CD4-positive, CD25-positive, alpha-beta regulatory T cell (primary cell): ENCODE measurements around the gene EML5. TPM values are rescaled to one million over a fixed set of nuclear protein-coding genes. Genes with fewer than 3 reads are reported as not detected.

Experiments
- ATAC-seq, 2 donors: fragments of 150-1000 bp; cut with Tn5 transposase; one replicate each; pipeline ENCODE4 v1.10.0; 2021; ENCODE audit warnings: low read depth in 2 of 2, moderate number of reproducible peaks in 2 of 2, moderate library complexity in 1 of 2
- DNase-seq, 3 donors: peaks; one replicate each; pipeline versions ENCODE4 v3.0.0 to v3.0.0-alpha.2; 2012 to 2022; ENCODE audit warnings: mixed read lengths in 1 of 3
- H3K27ac ChIP-seq: one replicate; pipeline ENCODE4 v1.7.0; 2013; ENCODE audit warnings: mild to moderate bottlenecking, low read length; ENCODE audit not compliant: insufficient read depth, poor library complexity, severe bottlenecking
- H3K27me3 ChIP-seq: one replicate; pipeline ENCODE4 v1.7.0; 2013; ENCODE audit warnings: low read length; ENCODE audit not compliant: control insufficient read depth, insufficient read depth
- H3K36me3 ChIP-seq: one replicate; pipeline ENCODE4 v1.7.0; 2013; ENCODE audit warnings: mild to moderate bottlenecking, low read length, moderate library complexity; ENCODE audit not compliant: control insufficient read depth, insufficient read depth
- H3K4me1 ChIP-seq: 2 replicates; pipeline ENCODE4 v1.7.0; 2013; ENCODE audit warnings: mild to moderate bottlenecking, low read length; ENCODE audit not compliant: insufficient read depth, control insufficient read depth, poor library complexity, severe bottlenecking
- H3K4me3 ChIP-seq: one replicate; pipeline ENCODE4 v1.7.0; 2013; ENCODE audit warnings: low read depth, mild to moderate bottlenecking, low read length, moderate library complexity
- H3K9me3 ChIP-seq, 2 experiments: 1 replicate in 1 of 2; 2 replicates in 1 of 2; pipeline ENCODE4 v1.7.0; 2013; ENCODE audit warnings: low read length in 2 of 2, mild to moderate bottlenecking in 1 of 2, moderate library complexity in 1 of 2; ENCODE audit not compliant: control insufficient read depth in 2 of 2
- H3K27ac Mint-ChIP-seq, 3 donors: one replicate each; pipeline ENCODE4 v1.8.0; 2020 to 2022; ENCODE audit warnings: mild to moderate bottlenecking in 3 of 3, mixed read lengths in 3 of 3, moderate library complexity in 2 of 3
- H3K27me3 Mint-ChIP-seq: one replicate; pipeline ENCODE4 v1.8.0; 2022; ENCODE audit warnings: mild to moderate bottlenecking, mixed read lengths
- H3K36me3 Mint-ChIP-seq: one replicate; pipeline ENCODE4 v1.8.0; 2020; ENCODE audit warnings: mixed read lengths
- H3K4me1 Mint-ChIP-seq, 4 donors: one replicate each; pipeline ENCODE4 v1.8.0; 2020 to 2022; ENCODE audit warnings: mixed read lengths in 4 of 4, mild to moderate bottlenecking in 1 of 4
- H3K4me3 Mint-ChIP-seq, 4 donors: one replicate each; pipeline ENCODE4 v1.8.0; 2020 to 2022; ENCODE audit warnings: mild to moderate bottlenecking in 4 of 4, mixed read lengths in 4 of 4, moderate library complexity in 3 of 4
- H3K9me3 Mint-ChIP-seq, 7 donors: one replicate each; pipeline ENCODE4 v1.8.0; 2020 to 2022; ENCODE audit warnings: mixed read lengths in 7 of 7, mild to moderate bottlenecking in 3 of 7, moderate library complexity in 2 of 7
- polyA plus RNA-seq, 4 donors: library from polyadenylated mRNA; unstranded; fragments of 300-500 nt; fragmentation: Illumina TruSeq; gene quantifications; one replicate each; pipeline ENCODE4 v1.2.3, GENCODE V29; 2021
- total RNA-seq: library from RNA; stranded (reverse); gene quantifications from one replicate; pipeline ENCODE4 v1.2.3, GENCODE V29; 2022

Gene EML5
- total and polyA plus RNA-seq, 5 donors from 2014 or later, result 0.11 to 0.69 (median 0.24) TPM; not detected in 1

DNA sequence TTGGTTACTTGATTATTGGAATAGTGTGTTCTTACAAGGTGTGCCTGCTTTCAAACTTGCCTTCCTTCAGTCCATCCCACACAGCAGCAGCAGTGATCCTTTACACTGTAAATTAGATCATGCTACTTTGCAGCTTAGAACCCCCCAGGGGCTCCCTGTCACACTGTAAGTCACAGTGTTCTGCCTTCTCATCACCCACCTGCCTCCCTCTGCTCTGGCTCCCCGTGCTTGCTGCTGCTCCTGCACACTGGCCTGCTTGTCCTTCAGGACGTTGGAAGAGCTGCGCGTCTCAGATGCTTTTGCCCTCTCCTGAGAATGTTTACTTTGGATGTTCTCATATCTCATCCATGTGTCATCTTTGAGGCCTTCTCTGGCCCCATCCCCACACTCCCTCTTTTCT is 202.6 kb downstream of the EML5 start:
- H3K27me3 Mint-ChIP-seq, result no peaks in the 10 kb centered on the region
- peaks cover 58% of the 10 kb centered on the region for H3K36me3 Mint-ChIP-seq
- no peaks in the 10 kb centered on the region for H3K9me3 Mint-ChIP-seq
- H3K36me3 ChIP-seq, result peaks cover 61% of the 10 kb centered on the region
- H3K4me1 Mint-ChIP-seq, result peaks cover 3 to 25% (median 11%) of the 10 kb centered on the region in 4 donors
- H3K9me3 ChIP-seq, result no peaks in the 10 kb centered on the region
- ATAC-seq, result no peak
- no peak overlapping the region for H3K27ac ChIP-seq
- H3K27ac Mint-ChIP-seq, result peak overlapping the region in 2 of 3 donors; percentile 23 to 49
- H3K4me3 Mint-ChIP-seq, result peak overlapping the region in 1 of 4 donors; percentile 70
- H3K4me3 ChIP-seq, result no peak overlapping the region
- H3K4me1 ChIP-seq, result no peaks in the 10 kb centered on the region
- H3K27me3 ChIP-seq, result no peaks in the 10 kb centered on the region
- no peak for DNase-seq

DNA sequence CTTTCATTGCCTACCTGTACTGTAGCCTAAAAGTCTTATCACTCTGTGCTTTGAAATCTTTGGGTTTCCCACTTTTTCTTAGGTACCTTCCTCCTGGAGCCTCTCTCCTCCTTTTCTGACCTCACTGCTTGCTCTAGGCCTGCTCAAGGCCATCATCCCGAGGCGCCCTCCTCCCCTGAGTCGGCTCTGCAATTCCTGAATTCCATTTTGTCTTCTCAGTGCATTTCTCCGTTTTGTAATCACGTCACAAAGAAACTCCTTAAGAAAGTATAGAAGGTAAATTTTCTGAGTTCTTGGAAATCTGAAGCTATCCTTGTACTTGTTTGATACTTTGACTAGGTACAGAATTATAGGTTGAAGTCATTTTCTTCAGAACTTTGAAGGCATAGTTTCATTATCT is 204.7 kb downstream of the EML5 start:
- Histone ChIP-seq H3K27ac (no peak overlapping the region), H3K27me3 (no peaks in the 10 kb centered on the region), H3K4me1 (no peaks in the 10 kb centered on the region), H3K4me3 (no peak overlapping the region), H3K9me3 (no peaks in the 10 kb centered on the region), H3K36me3 (peaks cover 50% of the 10 kb centered on the region)
- peak overlapping the region in 1 of 3 donors; percentile 42 for H3K27ac Mint-ChIP-seq
- H3K9me3 Mint-ChIP-seq, result no peaks in the 10 kb centered on the region
- peaks cover 50% of the 10 kb centered on the region for H3K36me3 Mint-ChIP-seq
- no peak overlapping the region for H3K4me3 Mint-ChIP-seq
- no peaks in the 10 kb centered on the region for H3K27me3 Mint-ChIP-seq
- peaks cover 3 to 21% (median 14%) of the 10 kb centered on the region in 4 donors for H3K4me1 Mint-ChIP-seq
- DNase-seq (no peak), ATAC-seq (no peak)

DNA sequence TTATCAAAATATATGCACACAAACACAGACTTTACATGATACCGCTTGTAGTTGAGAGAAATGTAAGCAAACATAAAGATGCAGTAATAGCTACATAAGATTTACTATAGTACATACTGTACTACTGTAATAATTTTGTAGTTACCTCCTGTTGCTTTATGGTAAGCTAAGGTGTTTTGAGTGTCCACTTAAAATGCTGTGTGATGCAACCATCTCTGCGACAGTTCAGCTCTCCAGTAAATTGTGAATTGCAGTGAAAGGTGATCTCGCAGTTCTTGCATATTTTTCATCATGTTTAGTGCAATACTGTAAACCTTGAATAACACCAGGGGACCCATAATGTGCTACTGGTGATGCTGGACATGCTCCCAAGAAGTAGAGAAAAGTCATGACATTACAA is 208.3 kb downstream of the EML5 start:
- Mint-ChIP-seq H3K27ac (no peak overlapping the region), H3K27me3 (no peaks in the 10 kb centered on the region), H3K4me3 (no peak overlapping the region), H3K4me1 (peaks cover 3 to 25% (median 14%) of the 10 kb centered on the region in 4 donors), H3K36me3 (peaks cover 49% of the 10 kb centered on the region), H3K9me3 (no peaks in the 10 kb centered on the region)
- H3K27me3 ChIP-seq, result no peaks in the 10 kb centered on the region
- H3K4me1 ChIP-seq, result no peaks in the 10 kb centered on the region
- H3K9me3 ChIP-seq, result no peaks in the 10 kb centered on the region
- no peak for DNase-seq
- no peak overlapping the region for H3K4me3 ChIP-seq
- H3K36me3 ChIP-seq, result peaks cover 57% of the 10 kb centered on the region
- H3K27ac ChIP-seq, result no peak overlapping the region
- ATAC-seq, result no peak

DNA sequence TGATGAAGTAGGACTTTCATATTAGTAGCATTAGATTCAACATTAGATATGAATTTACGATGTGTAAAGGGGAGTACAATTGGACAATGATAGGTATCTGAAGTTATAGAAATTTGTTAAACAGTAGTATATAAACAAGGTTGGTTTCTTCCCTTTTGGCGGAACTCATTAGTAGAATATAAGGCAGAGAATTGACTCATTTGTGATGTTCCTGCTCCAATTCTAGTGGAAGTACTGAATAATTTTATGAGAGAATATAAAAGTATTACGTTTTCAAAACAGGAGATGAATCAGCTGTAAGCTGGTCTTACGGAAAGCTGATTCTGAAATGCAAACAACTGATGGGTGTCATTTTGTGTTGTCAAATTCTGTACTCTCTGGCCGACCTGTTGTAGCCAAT is 216.5 kb downstream of the EML5 start:
- H3K36me3 Mint-ChIP-seq, result peaks cover 56% of the 10 kb centered on the region
- peaks cover 0 to 12% (median 0%) of the 10 kb centered on the region in 4 donors for H3K4me1 Mint-ChIP-seq
- H3K27me3 Mint-ChIP-seq, result no peaks in the 10 kb centered on the region

DNA sequence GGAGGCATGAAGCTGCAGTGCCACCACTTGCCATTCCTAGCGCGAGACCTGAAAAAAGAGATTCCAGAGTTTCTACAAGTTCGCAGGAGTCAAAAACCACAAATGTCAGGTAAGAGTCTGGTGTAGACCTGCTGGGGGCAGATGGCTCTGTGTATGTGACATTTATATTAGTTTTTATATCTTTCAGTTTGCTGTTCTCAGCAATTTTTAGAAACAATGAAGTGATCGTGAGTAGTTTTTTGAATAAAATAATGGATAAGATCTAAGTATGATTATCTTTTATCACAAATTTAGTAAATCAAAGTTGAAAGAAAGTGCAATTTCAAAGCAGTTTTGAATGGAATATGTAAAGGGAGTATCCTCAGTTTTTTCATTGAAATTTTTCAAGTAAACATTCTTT is 220.6 kb downstream of the EML5 start:
- peaks cover 0 to 6% (median 1%) of the 10 kb centered on the region in 4 donors for H3K4me1 Mint-ChIP-seq
- H3K27ac ChIP-seq, result no peak overlapping the region
- no peaks in the 10 kb centered on the region for H3K9me3 Mint-ChIP-seq
- no peak for DNase-seq
- peaks cover 87% of the 10 kb centered on the region for H3K36me3 ChIP-seq
- no peaks in the 10 kb centered on the region for H3K27me3 Mint-ChIP-seq
- H3K4me3 Mint-ChIP-seq, result no peak overlapping the region
- H3K27ac Mint-ChIP-seq, result no peak overlapping the region
- H3K9me3 ChIP-seq, result no peaks in the 10 kb centered on the region
- H3K27me3 ChIP-seq, result no peaks in the 10 kb centered on the region
- no peaks in the 10 kb centered on the region for H3K4me1 ChIP-seq
- peaks cover 49% of the 10 kb centered on the region for H3K36me3 Mint-ChIP-seq
- ATAC-seq, result no peak
- H3K4me3 ChIP-seq, result no peak overlapping the region

More for the DNA sequence above, 216.5 kb downstream of the EML5 start:
- ATAC-seq (no peak), DNase-seq (no peak)
- Mint-ChIP-seq H3K27ac (no peak overlapping the region), H3K4me3 (no peak overlapping the region), H3K9me3 (no peaks in the 10 kb centered on the region)
- H3K27ac ChIP-seq, result no peak overlapping the region
- H3K4me3 ChIP-seq, result no peak overlapping the region
- no peaks in the 10 kb centered on the region for H3K9me3 ChIP-seq
- H3K36me3 ChIP-seq, result peaks cover 92% of the 10 kb centered on the region
- no peaks in the 10 kb centered on the region for H3K27me3 ChIP-seq
- no peaks in the 10 kb centered on the region for H3K4me1 ChIP-seq

DNA sequence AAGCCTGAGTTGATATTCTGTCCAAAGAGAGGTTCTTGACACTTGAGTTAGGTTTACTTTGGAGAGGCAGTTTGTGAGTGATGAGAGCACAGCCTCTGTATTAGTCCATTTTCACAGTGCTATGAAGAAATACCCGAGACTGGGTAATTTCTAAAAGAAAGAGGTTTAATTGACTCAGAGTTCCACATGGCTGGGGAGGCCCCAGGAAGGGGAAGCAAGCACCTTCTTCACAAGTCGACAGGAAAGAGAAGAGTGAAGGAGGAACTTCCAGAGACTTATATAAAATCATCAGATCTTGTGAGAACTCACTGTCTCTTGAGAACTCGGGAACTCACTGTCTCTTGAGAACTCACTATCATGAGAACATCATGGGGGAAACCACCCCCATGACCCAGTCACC is 224.6 kb downstream of the EML5 start:
- H3K4me3 ChIP-seq, result no peak overlapping the region
- H3K9me3 ChIP-seq, result no peaks in the 10 kb centered on the region
- Mint-ChIP-seq H3K4me3 (no peak overlapping the region), H3K27ac (peak overlapping the region in 2 of 3 donors; percentile 8 to 25), H3K4me1 (peaks cover 9 to 21% (median 18%) of the 10 kb centered on the region in 4 donors), H3K27me3 (peaks cover 6% of the 10 kb centered on the region), H3K36me3 (peaks cover 34% of the 10 kb centered on the region), H3K9me3 (no peaks in the 10 kb centered on the region)
- DNase-seq, result no peak
- no peak overlapping the region for H3K27ac ChIP-seq
- H3K27me3 ChIP-seq, result no peaks in the 10 kb centered on the region
- peaks cover 12% of the 10 kb centered on the region for H3K4me1 ChIP-seq
- ATAC-seq, result no peak
- peaks cover 52% of the 10 kb centered on the region for H3K36me3 ChIP-seq

DNA sequence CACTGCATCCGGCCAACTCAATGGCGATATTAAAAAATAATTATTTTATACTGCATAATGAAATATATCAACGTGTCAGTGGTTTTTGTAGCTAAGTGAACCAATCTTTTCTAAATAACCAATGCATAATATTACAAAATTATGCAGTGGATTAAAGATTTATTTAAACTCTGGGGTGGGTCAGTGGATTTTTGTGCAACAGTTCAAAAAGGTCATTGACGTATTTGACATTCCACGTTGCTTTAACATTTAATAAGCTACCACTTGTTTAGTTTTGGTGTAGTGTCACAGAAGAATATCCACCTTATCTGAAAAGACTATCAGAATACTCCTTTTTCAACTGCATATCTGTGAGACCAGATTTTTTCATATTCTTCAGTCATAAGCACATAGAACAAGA is 227.3 kb downstream of the EML5 start:
- Mint-ChIP-seq H3K36me3 (peaks cover 19% of the 10 kb centered on the region), H3K9me3 (no peaks in the 10 kb centered on the region), H3K4me3 (peak overlapping the region in 1 of 4 donors; percentile 58), H3K4me1 (peaks cover 17 to 33% (median 24%) of the 10 kb centered on the region in 4 donors), H3K27me3 (peaks cover 19% of the 10 kb centered on the region), H3K27ac (peak overlapping the region in 1 of 3 donors; percentile 18)
- H3K4me1 ChIP-seq, result peaks cover 17% of the 10 kb centered on the region
- H3K27me3 ChIP-seq, result peaks cover 5% of the 10 kb centered on the region
- DNase-seq, result no peak
- H3K9me3 ChIP-seq, result no peaks in the 10 kb centered on the region
- ATAC-seq, result no peak
- H3K4me3 ChIP-seq, result no peak overlapping the region
- no peak overlapping the region for H3K27ac ChIP-seq
- H3K36me3 ChIP-seq, result peaks cover 30% of the 10 kb centered on the region

DNA sequence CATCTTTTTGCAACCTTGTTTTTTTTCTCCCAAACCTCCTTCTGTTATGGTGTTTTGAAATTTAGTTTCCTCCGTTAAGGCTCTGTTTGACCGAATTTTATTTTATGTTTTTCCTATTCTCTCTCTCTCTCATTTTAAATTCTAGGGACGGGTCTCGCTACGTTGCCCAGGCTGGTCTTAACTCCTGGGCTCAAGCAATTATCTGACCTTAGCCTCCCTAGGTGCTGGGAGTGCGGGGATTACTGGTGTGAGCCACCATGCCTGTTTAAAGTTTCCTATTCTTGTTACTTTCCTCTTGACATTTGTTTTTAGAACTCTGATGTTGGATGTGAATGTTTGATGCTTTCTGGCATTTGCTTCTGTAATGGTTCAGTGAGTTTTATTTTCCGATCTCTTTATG is 228.9 kb downstream of the EML5 start:
- peaks cover 14% of the 10 kb centered on the region for H3K36me3 ChIP-seq
- Mint-ChIP-seq H3K9me3 (no peaks in the 10 kb centered on the region), H3K27ac (peak overlapping the region; percentile 81 to 88 (median 86)), H3K36me3 (peaks cover 11% of the 10 kb centered on the region), H3K4me3 (peak overlapping the region; percentile 87 to 92 (median 91)), H3K27me3 (peaks cover 31% of the 10 kb centered on the region), H3K4me1 (peaks cover 21 to 40% (median 23%) of the 10 kb centered on the region in 4 donors)
- H3K4me1 ChIP-seq, result peaks cover 17% of the 10 kb centered on the region
- no peak overlapping the region for H3K27ac ChIP-seq
- H3K27me3 ChIP-seq, result peaks cover 13% of the 10 kb centered on the region
- ATAC-seq, result no peak
- H3K4me3 ChIP-seq, result peak overlapping the region; percentile 94
- no peaks in the 10 kb centered on the region for H3K9me3 ChIP-seq
- DNase-seq, result no peak
